Activated CD8-positive, alpha-beta memory T cell treated with anti-CD3 and anti-CD28 coated beads, Interleukin-2, amount 50 U/mL, for 4 hours (primary cell): Measurements from ENCODE around the gene MYOT.
"Not testable (repeated sequence)": the region's sequence is repeated elsewhere in the genome, so short reads cannot be mapped to it uniquely, and the experiment has no call there.

Experiments
- DNase-seq: peaks from one replicate; pipeline ENCODE4 v3.0.0-alpha.2; 2020

MYOT gene, protein sequence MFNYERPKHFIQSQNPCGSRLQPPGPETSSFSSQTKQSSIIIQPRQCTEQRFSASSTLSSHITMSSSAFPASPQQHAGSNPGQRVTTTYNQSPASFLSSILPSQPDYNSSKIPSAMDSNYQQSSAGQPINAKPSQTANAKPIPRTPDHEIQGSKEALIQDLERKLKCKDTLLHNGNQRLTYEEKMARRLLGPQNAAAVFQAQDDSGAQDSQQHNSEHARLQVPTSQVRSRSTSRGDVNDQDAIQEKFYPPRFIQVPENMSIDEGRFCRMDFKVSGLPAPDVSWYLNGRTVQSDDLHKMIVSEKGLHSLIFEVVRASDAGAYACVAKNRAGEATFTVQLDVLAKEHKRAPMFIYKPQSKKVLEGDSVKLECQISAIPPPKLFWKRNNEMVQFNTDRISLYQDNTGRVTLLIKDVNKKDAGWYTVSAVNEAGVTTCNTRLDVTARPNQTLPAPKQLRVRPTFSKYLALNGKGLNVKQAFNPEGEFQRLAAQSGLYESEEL

GRCh38 chr5:137867664-137868063 is at the start of gene MYOT:
TSS of gene MYOT (plus strand) at chr5:137867860. CDS start at chr5:137870652, 2,792 bp downstream.
- DNase-seq = no peak

DNA sequence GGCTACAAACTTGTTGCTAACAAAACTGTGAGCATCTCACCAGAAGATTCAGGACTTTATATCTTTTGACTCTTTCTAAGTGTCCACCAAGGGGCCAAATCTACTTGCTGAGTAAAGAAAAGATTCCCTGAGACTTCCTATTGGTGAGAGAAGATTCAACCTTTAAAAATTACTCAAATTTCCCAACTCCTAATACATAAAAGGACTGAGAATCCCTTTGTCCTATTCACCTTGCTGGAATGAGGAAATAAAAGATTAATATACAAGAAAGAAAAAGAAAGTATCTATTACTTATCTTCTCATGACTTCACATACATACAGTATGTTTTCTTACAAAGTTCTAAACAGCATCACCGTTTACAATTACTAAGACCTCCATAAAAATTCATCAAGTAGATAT is 47.9 kb upstream of the MYOT start:
- DNase-seq = no peak

- no peak for DNase-seq
These were observed 45.4 kb upstream of the MYOT start for GRCh38 chr5:137822158-137822764.

DNA sequence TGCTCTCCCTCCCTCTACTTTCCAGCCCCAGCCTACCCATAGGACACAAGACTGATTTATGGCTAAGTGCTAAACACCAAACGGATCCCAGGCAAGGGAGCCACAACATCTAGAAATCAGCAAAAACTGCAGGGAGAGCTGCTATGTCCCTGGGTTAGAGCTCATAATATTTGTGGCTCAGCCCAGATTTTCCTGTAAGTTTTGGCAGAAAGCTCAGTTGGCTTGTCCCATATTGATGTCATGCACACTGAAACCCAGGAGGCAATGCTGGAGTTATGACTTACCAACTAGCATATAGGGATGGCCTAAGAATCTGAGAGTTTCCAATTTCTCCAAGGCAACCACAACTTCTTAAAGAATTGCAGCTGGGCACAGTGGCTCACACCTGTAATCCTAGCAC is 44.7 kb upstream of the MYOT start:
- no peak for DNase-seq

- DNase-seq = no peak
These were observed 42.5 kb upstream of the MYOT start for GRCh38 chr5:137825165-137825564.

DNA sequence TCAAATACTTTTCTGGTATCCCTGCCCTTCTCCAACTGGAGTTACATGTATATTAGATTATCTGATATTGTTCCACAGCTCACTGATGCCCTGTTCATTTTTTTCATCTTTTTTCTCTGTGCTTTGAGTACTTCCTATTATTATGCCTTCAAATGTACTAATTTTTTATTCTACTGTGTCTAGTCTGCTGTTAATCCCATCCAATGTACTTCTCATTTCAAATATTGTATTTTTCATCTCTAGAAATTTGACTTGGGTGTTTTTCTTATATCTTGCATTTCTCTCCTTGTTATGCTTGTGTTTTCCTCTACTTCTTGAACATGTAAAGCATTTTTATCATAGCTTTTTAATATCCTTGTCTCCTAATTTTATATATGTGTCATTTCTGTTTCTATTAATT is 41.6 kb upstream of the MYOT start:
- DNase-seq = no peak

GRCh38 chr5:137828180-137828579 is 39.5 kb upstream of the MYOT start:
- no peak for DNase-seq

GRCh38 chr5:137828664-137829063 is 39.0 kb upstream of the MYOT start:
- no peak for DNase-seq

DNA sequence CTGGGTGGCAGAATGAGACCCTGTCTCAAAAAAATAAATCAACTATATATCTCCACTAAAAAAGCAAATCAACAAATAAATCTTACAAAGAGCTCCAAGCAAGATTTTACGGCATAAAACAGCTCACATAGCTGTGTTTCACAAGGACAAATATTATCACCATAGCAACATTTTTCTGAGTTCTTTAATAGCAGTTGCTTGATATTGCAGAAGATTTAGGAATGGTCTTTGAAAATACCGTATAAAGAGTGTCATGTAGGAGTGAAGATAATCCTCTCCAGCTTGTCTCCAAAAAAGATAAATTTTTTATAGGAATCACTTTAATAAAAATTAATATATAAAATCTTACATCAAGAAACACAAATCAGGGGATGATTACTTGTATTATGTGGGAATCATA is 36.6 kb upstream of the MYOT start:
- DNase-seq = no peak

DNA sequence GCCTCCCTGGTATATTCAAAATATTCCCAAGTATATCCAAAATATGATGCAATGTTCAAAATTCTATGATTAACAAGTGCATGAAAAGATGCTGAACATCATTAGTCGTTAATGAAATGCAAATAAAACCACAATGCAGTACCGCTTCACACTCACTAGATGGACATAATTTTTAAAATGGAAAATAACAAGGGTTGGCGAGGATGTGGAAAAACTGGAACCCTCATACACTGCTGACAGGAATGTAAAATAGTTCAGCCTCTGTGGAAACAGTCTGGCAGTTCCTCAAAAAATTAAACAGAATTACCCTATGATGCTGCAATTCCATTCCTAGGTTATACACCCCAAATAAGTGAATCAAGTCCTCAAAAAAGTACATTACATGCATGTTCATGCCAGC is 36.1 kb upstream of the MYOT start:
- DNase-seq = no peak

DNA sequence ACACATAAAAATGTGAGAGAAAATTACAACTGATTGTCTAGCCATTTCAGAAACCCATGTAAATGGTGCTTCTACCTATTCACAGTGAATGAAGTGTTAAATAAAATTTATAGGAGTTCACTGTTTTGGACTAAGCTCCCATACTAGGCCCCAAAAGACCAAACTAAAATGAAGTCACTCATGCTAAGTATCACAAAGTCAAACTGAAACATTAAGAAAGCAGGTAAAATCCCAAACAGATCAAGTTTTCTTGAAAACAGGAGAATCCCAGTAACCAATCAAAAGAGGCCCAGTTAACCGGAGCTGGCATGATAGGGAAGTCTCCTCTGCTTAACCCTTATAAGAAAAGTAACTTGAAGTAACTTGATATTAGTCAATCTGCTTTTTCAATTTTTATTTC is 35.2 kb upstream of the MYOT start:
- DNase-seq = no peak

- DNase-seq = no peak
These were observed 34.2 kb upstream of the MYOT start for GRCh38 chr5:137833463-137833862.

DNA sequence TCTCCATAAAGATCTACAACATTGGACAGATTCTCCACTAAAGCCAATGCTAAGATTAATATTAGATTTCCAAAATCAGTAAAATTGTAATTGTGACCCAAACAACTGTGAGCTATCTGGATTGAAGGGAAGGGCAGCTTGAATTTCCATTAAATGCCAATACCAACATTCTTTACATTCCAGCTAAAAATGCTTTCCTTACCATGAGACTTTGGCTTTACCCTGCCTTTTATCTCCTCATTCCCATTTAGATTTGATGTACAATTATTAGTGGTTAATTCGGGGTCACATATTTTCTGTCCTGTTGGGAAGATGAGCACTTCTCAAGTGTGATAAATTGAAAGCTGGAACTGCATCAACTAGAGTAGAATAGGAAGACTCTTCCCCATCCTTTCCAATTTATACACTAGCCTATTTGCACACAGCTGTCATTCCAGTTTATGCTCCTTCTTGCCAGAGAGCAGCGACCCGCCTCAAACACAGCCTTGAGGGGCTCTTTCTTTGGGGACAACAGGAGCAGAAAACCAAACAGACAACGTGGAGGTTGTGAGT is 33.1 kb upstream of the MYOT start:
- DNase-seq = no peak

DNA sequence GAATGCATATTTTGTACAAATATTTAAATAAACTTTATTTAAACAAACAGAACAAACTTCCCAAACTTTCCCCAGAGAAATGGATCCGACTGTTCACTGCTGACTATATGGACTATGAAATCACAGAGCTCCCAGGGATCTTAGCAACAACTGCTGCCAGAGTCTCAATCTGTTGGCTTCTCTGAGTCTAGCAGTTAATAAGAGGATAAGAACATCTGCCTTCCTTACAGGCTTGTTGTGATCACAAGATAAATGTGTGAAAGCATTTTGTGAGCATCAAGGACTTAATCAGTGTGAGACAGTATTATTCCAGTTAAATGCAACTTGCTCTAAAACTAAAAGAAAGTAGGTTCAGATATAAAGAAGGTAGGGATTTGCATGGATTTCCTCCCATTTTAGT is 31.4 kb upstream of the MYOT start:
- no peak for DNase-seq

- DNase-seq = no peak
These were observed 30.7 kb upstream of the MYOT start for GRCh38 chr5:137836997-137837396.

DNA sequence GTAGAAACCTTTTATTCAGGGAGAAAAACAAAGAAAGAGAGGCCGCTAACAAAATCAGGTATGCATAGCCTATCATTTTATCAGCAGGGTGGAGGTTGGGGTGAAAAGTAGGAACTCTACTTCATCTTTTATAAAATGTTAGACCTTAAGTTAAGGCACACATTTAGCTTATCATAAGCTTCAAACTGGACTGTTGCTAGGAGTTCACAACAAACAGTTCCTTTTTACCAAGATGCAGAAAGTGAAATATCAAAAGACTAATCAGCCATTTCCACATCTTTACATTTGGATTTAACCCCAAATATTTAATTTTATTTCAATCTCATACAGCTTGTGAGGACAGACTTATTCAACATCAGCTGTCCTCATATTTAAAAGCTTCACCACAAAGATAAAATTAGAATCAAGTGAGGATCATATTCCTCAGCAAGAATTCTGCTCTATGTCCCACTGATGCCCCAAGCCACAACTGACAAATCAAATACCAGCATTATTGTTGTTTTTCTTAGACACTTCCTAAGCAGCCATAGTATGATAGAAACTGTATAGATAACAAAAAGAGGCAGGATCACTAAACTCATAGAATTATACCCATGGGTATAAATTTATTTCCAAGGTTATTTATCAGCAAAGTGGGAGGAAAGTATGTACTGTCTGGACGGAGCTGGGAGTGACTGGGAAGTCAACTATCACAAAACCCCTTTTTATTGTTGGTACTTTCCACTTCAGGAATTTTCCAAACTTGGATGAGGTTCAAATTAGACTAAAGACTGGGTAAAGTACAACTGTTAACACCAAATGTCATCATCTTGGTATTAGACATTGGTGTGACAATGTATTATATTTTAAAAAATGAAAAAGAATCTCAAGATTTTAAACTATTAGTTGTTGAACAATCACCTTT is 29.9 kb upstream of the MYOT start:
- DNase-seq = no peak

DNA sequence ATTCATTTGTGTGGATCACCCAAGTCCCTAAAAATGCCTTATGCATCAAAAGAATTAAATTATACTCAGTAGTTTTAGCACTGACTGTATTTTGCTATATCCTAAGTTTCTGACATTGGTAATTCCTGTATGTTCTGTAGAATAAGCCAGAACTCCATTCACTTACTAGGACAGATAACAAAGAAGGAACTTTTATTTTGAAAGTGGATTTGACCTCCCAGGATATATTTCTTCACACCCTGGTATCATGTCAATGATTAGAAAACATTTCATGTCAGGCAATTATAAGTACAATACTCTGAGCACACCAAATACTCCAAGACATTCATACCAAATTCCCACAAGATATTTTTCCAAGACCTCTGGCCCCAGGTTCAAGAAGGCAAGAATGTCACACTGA is 28.7 kb upstream of the MYOT start:
- no peak for DNase-seq

- no peak for DNase-seq
These were observed 25.4 kb upstream of the MYOT start for GRCh38 chr5:137842296-137842695.

DNA sequence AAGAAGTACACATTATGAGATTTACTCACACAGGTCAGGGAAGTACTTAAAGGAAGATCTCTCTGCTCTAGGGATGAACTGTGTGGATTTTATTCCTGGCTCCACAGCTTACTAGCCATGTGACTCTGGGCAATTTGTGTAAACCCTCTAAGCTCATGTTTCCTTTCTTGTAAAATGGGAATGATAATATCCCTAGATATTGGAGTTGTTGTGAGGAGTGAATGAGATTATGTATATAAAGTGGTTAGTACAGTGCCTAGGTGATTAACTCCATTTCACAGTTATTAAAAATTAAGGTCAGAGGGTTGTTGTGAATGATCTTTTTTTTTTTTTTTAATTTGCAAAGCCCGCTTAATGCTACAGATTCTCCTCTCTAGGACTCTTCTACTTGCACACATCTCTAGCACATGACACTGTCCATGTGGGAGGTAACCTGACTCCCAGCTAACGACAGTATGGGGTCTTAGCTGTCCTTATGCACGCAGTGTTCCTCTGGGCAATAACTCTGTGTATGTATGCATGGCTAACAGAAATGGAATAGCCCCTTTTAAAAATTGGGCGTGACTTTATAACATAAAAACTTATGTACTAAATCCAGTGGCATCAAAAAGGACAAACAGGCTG is 23.9 kb upstream of the MYOT start:
- no peak for DNase-seq

GRCh38 chr5:137845472-137845871 is 22.2 kb upstream of the MYOT start:
- DNase-seq = no peak

GRCh38 chr5:137847687-137848086 is 20.0 kb upstream of the MYOT start:
- DNase-seq = no peak

GRCh38 chr5:137853165-137853564 is 14.5 kb upstream of the MYOT start:
- DNase-seq = not testable (repeated sequence)

GRCh38 chr5:137856201-137856600 is 11.5 kb upstream of the MYOT start:
- no peak for DNase-seq
